DOHH2 (cell line): ENCODE data around the gene NREP.

Source experiments
- H3F3A ChIP-seq: fragments of 200-600 bp; sonication (generic), shearing (Covaris generic); 2 replicates; pipeline ENCODE4 v1.6.0; 2016; ENCODE audit warnings: antibody characterized with exemption, mild to moderate bottlenecking; ENCODE audit not compliant: control insufficient read depth, insufficient read depth
- H3K27ac ChIP-seq: fragments of 200-600 bp; sonication (generic); 2 replicates; pipeline ENCODE4 v1.5.1; 2014; ENCODE audit warnings: low read depth, mild to moderate bottlenecking, low read length, moderate library complexity
- H3K27me3 ChIP-seq: fragments of 200-600 bp; sonication (generic); 2 replicates; pipeline ENCODE4 v1.6.1; 2014; ENCODE audit warnings: mild to moderate bottlenecking, low read length, mixed read lengths; ENCODE audit not compliant: control insufficient read depth
- H3K36me3 ChIP-seq: fragments of 200-600 bp; sonication (generic); 2 replicates; pipeline ENCODE4 v1.6.1; 2014; ENCODE audit warnings: mild to moderate bottlenecking, low read length, moderate library complexity, mixed read lengths; ENCODE audit not compliant: control insufficient read depth
- H3K4me1 ChIP-seq: fragments of 200-600 bp; sonication (generic); 2 replicates; pipeline ENCODE4 v1.6.1; 2014; ENCODE audit warnings: mild to moderate bottlenecking, low read length, mixed read lengths; ENCODE audit not compliant: control insufficient read depth
- H3K4me2 ChIP-seq: fragments of 200-600 bp; sonication (generic); 2 replicates; pipeline ENCODE4 v1.6.0; 2014; ENCODE audit warnings: mild to moderate bottlenecking, low read length, moderate library complexity
- H3K4me3 ChIP-seq: fragments of 200-600 bp; sonication (generic); 2 replicates; pipeline ENCODE4 v1.5.1; 2014; ENCODE audit warnings: mild to moderate bottlenecking, low read length, mixed read lengths
- H3K79me2 ChIP-seq: fragments of 200-600 bp; sonication (generic); 2 replicates; pipeline ENCODE4 v1.6.1; 2014; ENCODE audit warnings: mild to moderate bottlenecking, low read length, mixed read lengths; ENCODE audit not compliant: control insufficient read depth
- H3K9me2 ChIP-seq: fragments of 200-600 bp; sonication (generic); replicated peaks from 2 replicates; pipeline ENCODE4 v1.6.1; 2014; ENCODE audit warnings: mild to moderate bottlenecking, low read length, mixed read lengths; ENCODE audit not compliant: control insufficient read depth
- H3K9me3 ChIP-seq: fragments of 200-600 bp; sonication (generic); 2 replicates; pipeline ENCODE4 v1.6.1; 2014; ENCODE audit warnings: antibody characterized with exemption, low read length, mixed read lengths; ENCODE audit not compliant: control insufficient read depth, insufficient read depth
- H4K20me1 ChIP-seq: fragments of 200-600 bp; sonication (generic); 2 replicates; pipeline ENCODE4 v1.6.0; 2014; ENCODE audit warnings: low read depth, mild to moderate bottlenecking, antibody characterized with exemption, low read length, moderate library complexity; ENCODE audit not compliant: control insufficient read depth, insufficient read depth
- CTCF ChIP-seq: fragments of 200-600 bp; sonication (generic); IDR thresholded peaks from one replicate; pipeline ENCODE4 v1.5.1; 2014; ENCODE audit warnings: antibody characterized with exemption, mild to moderate bottlenecking, low read depth, low read length; ENCODE audit not compliant: poor library complexity, severe bottlenecking
- EZH2phosphoT487 ChIP-seq: fragments of 200-600 bp; sonication (generic); IDR thresholded peaks from 2 replicates; pipeline ENCODE4 v1.6.1; 2017; ENCODE audit warnings: borderline replicate concordance, mild to moderate bottlenecking, antibody characterized with exemption, low read length, moderate library complexity, mixed read lengths

NREP gene

GRCh38 chr5:111747337-111747736, 9.7 kb downstream of the NREP start:
- H3K4me1 ChIP-seq: no peaks in the 10 kb centered on the region
- H3K9me3 ChIP-seq: no peaks in the 10 kb centered on the region
- peaks cover 31% of the 10 kb centered on the region for H3K36me3 ChIP-seq
- no peaks in the 10 kb centered on the region for H3K27me3 ChIP-seq
- no peaks in the 10 kb centered on the region for H3K9me2 ChIP-seq
- no peak overlapping the region for H3K4me2 ChIP-seq
- no peak for TF ChIP-seq CTCF
- TF ChIP-seq EZH2phosphoT487: no peak
- no peaks in the 10 kb centered on the region for H4K20me1 ChIP-seq
- no peak overlapping the region for H3K27ac ChIP-seq
- H3F3A ChIP-seq: no peaks in the 10 kb centered on the region
- H3K4me3 ChIP-seq: no peak overlapping the region
- H3K79me2 ChIP-seq: peaks cover 11% of the 10 kb centered on the region

- H3K4me2 ChIP-seq: no peak overlapping the region
- TF ChIP-seq EZH2phosphoT487 (no peak), CTCF (no peak)
- no peaks in the 10 kb centered on the region for H3K9me3 ChIP-seq
- H3K9me2 ChIP-seq: no peaks in the 10 kb centered on the region
- H3K4me1 ChIP-seq: no peaks in the 10 kb centered on the region
- no peak overlapping the region for H3K4me3 ChIP-seq
- H3K27me3 ChIP-seq: no peaks in the 10 kb centered on the region
- H3F3A ChIP-seq: no peaks in the 10 kb centered on the region
- H3K36me3 ChIP-seq: peaks cover 28% of the 10 kb centered on the region
- no peak overlapping the region for H3K27ac ChIP-seq
- H3K79me2 ChIP-seq: peaks cover 11% of the 10 kb centered on the region
- no peaks in the 10 kb centered on the region for H4K20me1 ChIP-seq
Measured at GRCh38 chr5:111746791-111747190, 10.2 kb downstream of the NREP start.

GRCh38 chr5:111745075-111745739, 11.8 kb downstream of the NREP start:
- H3K79me2 ChIP-seq: peaks cover 14% of the 10 kb centered on the region
- H3K27ac ChIP-seq: no peak overlapping the region
- peaks cover 19% of the 10 kb centered on the region for H3K36me3 ChIP-seq
- no peak for TF ChIP-seq EZH2phosphoT487
- TF ChIP-seq CTCF: no peak
- no peaks in the 10 kb centered on the region; the same call in 1 of the 2 replicates for H4K20me1 ChIP-seq
- H3K9me3 ChIP-seq: no peaks in the 10 kb centered on the region
- H3F3A ChIP-seq: no peaks in the 10 kb centered on the region
- no peaks in the 10 kb centered on the region for H3K4me1 ChIP-seq
- no peaks in the 10 kb centered on the region for H3K27me3 ChIP-seq
- H3K4me3 ChIP-seq: no peak overlapping the region
- H3K4me2 ChIP-seq: no peak overlapping the region
- no peaks in the 10 kb centered on the region for H3K9me2 ChIP-seq

GRCh38 chr5:111744455-111744854, 12.5 kb downstream of the NREP start:
- peaks cover 12% of the 10 kb centered on the region for H3K36me3 ChIP-seq
- H3K9me2 ChIP-seq: no peaks in the 10 kb centered on the region
- TF ChIP-seq CTCF (no peak), EZH2phosphoT487 (no peak)
- no peaks in the 10 kb centered on the region for H3F3A ChIP-seq
- H3K4me1 ChIP-seq: no peaks in the 10 kb centered on the region
- H3K27me3 ChIP-seq: no peaks in the 10 kb centered on the region
- H3K27ac ChIP-seq: no peak overlapping the region
- no peak overlapping the region for H3K4me3 ChIP-seq
- H3K79me2 ChIP-seq: peaks cover 14% of the 10 kb centered on the region
- no peaks in the 10 kb centered on the region; the same call in 1 of the 2 replicates for H4K20me1 ChIP-seq
- H3K9me3 ChIP-seq: no peaks in the 10 kb centered on the region
- H3K4me2 ChIP-seq: no peak overlapping the region
